ENCODE data around the gene FAT1. TPM values are rescaled to one million over a fixed set of nuclear protein-coding genes. Genes with fewer than 3 reads are reported as not detected.

Gene FAT1
- total RNA-seq, 2 donors from 2014 or later = 70.3 to 89.5 TPM

GRCh38 chr4:186621959-186622553, 101.6 kb downstream of the FAT1 start:
- Histone ChIP-seq H3K9me3 (no peaks in the 10 kb centered on the region), H3K4me1 (peaks cover 0 to 31% of the 10 kb centered on the region in 2 donors), H3K36me3 (peaks cover 14% of the 10 kb centered on the region), H3K27ac (no peak overlapping the region), H3K27me3 (no peaks in the 10 kb centered on the region), H3K4me3 (no peak overlapping the region)
- DNase-seq (ENCODE audit: low spot score) = no peak
- TF ChIP-seq CTCF (IDR thresholded peaks at IDR 0.05) = peak in 1 of 2 donors; percentile 22

- H3K27ac ChIP-seq = no peak overlapping the region
- no peak overlapping the region for H3K4me3 ChIP-seq
- no peaks in the 10 kb centered on the region for H3K9me3 ChIP-seq
- H3K4me1 ChIP-seq = peaks cover 0 to 20% of the 10 kb centered on the region in 2 donors
- H3K36me3 ChIP-seq = peaks cover 19% of the 10 kb centered on the region
- TF ChIP-seq CTCF (IDR thresholded peaks at IDR 0.05) = no peak
- H3K27me3 ChIP-seq = no peaks in the 10 kb centered on the region
- no peak for DNase-seq (ENCODE audit: low spot score)
Observed at GRCh38 chr4:186619088-186619487, 104.6 kb downstream of the FAT1 start.

GRCh38 chr4:186617921-186618320, 105.7 kb downstream of the FAT1 start:
- no peak for DNase-seq (ENCODE audit: low spot score)
- Histone ChIP-seq H3K4me1 (peaks cover 0 to 10% of the 10 kb centered on the region in 2 donors), H3K27ac (no peak overlapping the region), H3K27me3 (no peaks in the 10 kb centered on the region), H3K36me3 (peaks cover 21% of the 10 kb centered on the region), H3K4me3 (no peak overlapping the region), H3K9me3 (no peaks in the 10 kb centered on the region)
- no peak for TF ChIP-seq CTCF (IDR thresholded peaks at IDR 0.05)

- Histone ChIP-seq H3K4me3 (no peak overlapping the region), H3K4me1 (no peaks in the 10 kb centered on the region), H3K36me3 (peaks cover 88% of the 10 kb centered on the region), H3K9me3 (no peaks in the 10 kb centered on the region), H3K27me3 (no peaks in the 10 kb centered on the region), H3K27ac (no peak overlapping the region)
- no peak for TF ChIP-seq CTCF (IDR thresholded peaks at IDR 0.05)
- no peak for DNase-seq (ENCODE audit: low spot score)
Observed at GRCh38 chr4:186607490-186607889, 116.2 kb downstream of the FAT1 start.

GRCh38 chr4:186606591-186606992, 117.1 kb downstream of the FAT1 start:
- H3K36me3 ChIP-seq = peaks cover 86% of the 10 kb centered on the region

More at GRCh38 chr4:186606591-186606992, 117.1 kb downstream of the FAT1 start:
- no peak overlapping the region for H3K4me3 ChIP-seq
- no peak for TF ChIP-seq CTCF (IDR thresholded peaks at IDR 0.05)
- no peaks in the 10 kb centered on the region for H3K4me1 ChIP-seq
- H3K27ac ChIP-seq = no peak overlapping the region
- no peak for DNase-seq (ENCODE audit: low spot score)
- no peaks in the 10 kb centered on the region for H3K27me3 ChIP-seq
- no peaks in the 10 kb centered on the region for H3K9me3 ChIP-seq
